ENCODE results near the gene DMRTA1. TPM values are rescaled to one million over a fixed set of nuclear protein-coding genes. Genes with fewer than 3 reads are reported as not detected.

Gene DMRTA1
- 10 to 100 TPM in 1 of 3 donors, 1 to 10 TPM in 1, under 1 TPM in 1; 0.66 to 12.2 (median 1.6) TPM for total RNA-seq

- TF ChIP-seq CTCF (IDR thresholded peaks at IDR 0.05) (no peak), POLR2A (IDR thresholded peaks at IDR 0.05) (no peak)
- H3K4me1 ChIP-seq, result no peaks in the 10 kb centered on the region
- no peaks in the 10 kb centered on the region for H3K36me3 ChIP-seq
- H3K4me3 ChIP-seq, result peak within 1 kb of the TSS; percentile 57 to 70 (median 63)
- peak within 1 kb of the TSS; percentile 63 to 68 for H3K27ac ChIP-seq
- DNase-seq (ENCODE audit: low spot score in 2 of 2), result peak; percentile 24 to 59
- no peaks in the 10 kb centered on the region for H3K9me3 ChIP-seq
- no peaks in the 10 kb centered on the region for H3K27me3 ChIP-seq
- intact Hi-C loops (cut with DNase I; ENCODE audit: low total_unique reads), result no loop called here
Observed at GRCh38 chr9:22446589-22446949, at the start of gene DMRTA1. Gene DMRTA1 (plus strand): TSS chr9:22446824. CDS start chr9:22447066, 242 bp downstream.

GRCh38 chr9:22401671-22402070 lies 45.0 kb upstream of the DMRTA1 start:
- Histone ChIP-seq H3K27me3 (peaks cover 0 to 3% of the 10 kb centered on the region in 2 donors), H3K4me3 (no peak overlapping the region), H3K27ac (no peak overlapping the region), H3K4me1 (no peaks in the 10 kb centered on the region), H3K36me3 (no peaks in the 10 kb centered on the region), H3K9me3 (no peaks in the 10 kb centered on the region)
- no peak for DNase-seq (ENCODE audit: low spot score in 2 of 2)
- TF ChIP-seq POLR2AphosphoS5 (IDR thresholded peaks at IDR 0.05) (no peak), CTCF (IDR thresholded peaks at IDR 0.05) (no peak), POLR2A (IDR thresholded peaks at IDR 0.05) (no peak)
- intact Hi-C loops (cut with DNase I; ENCODE audit: low total_unique reads), result no loop called here

GRCh38 chr9:22405869-22406659 lies 40.6 kb upstream of the DMRTA1 start:
- Histone ChIP-seq H3K36me3 (no peaks in the 10 kb centered on the region), H3K4me3 (no peak overlapping the region), H3K4me1 (no peaks in the 10 kb centered on the region), H3K27ac (no peak overlapping the region), H3K9me3 (no peaks in the 10 kb centered on the region), H3K27me3 (peaks cover 0 to 3% of the 10 kb centered on the region in 2 donors)
- DNase-seq (ENCODE audit: low spot score in 2 of 2), result no peak
- TF ChIP-seq POLR2AphosphoS5 (IDR thresholded peaks at IDR 0.05), result no peak
- no peak for TF ChIP-seq POLR2A (IDR thresholded peaks at IDR 0.05)
- TF ChIP-seq CTCF (IDR thresholded peaks at IDR 0.05), result no peak
- intact Hi-C loops (cut with DNase I; ENCODE audit: low total_unique reads), result no loop called here

GRCh38 chr9:22413884-22414283 lies 32.7 kb upstream of the DMRTA1 start:
- TF ChIP-seq POLR2AphosphoS5 (IDR thresholded peaks at IDR 0.05), result no peak
- no peaks in the 10 kb centered on the region for H3K9me3 ChIP-seq
- no peaks in the 10 kb centered on the region for H3K36me3 ChIP-seq
- no peaks in the 10 kb centered on the region for H3K4me1 ChIP-seq
- intact Hi-C loops (cut with DNase I; ENCODE audit: low total_unique reads), result no loop called here
- no peak overlapping the region for H3K27ac ChIP-seq
- no peaks in the 10 kb centered on the region for H3K27me3 ChIP-seq
- DNase-seq (ENCODE audit: low spot score in 2 of 2), result no peak
- H3K4me3 ChIP-seq, result no peak overlapping the region

GRCh38 chr9:22415941-22416691 lies 30.5 kb upstream of the DMRTA1 start:
- TF ChIP-seq POLR2AphosphoS5 (IDR thresholded peaks at IDR 0.05), result no peak
- no peak for TF ChIP-seq POLR2A (IDR thresholded peaks at IDR 0.05)
- TF ChIP-seq CTCF (IDR thresholded peaks at IDR 0.05), result no peak
- H3K27ac ChIP-seq, result no peak overlapping the region
- no peaks in the 10 kb centered on the region for H3K9me3 ChIP-seq
- DNase-seq (ENCODE audit: low spot score in 2 of 2), result no peak
- intact Hi-C loops (cut with DNase I; ENCODE audit: low total_unique reads), result no loop called here
- no peaks in the 10 kb centered on the region for H3K36me3 ChIP-seq
- H3K4me3 ChIP-seq, result no peak overlapping the region
- no peaks in the 10 kb centered on the region for H3K4me1 ChIP-seq
- H3K27me3 ChIP-seq, result no peaks in the 10 kb centered on the region
